ENCODE data around the gene CRTAP. TPM values are rescaled to one million over a fixed set of nuclear protein-coding genes. Genes with fewer than 3 reads are reported as not detected.

Gene CRTAP
- total and polyA plus RNA-seq, 2 experiments from 2014 or later: 71.9 to 210 TPM

DNA sequence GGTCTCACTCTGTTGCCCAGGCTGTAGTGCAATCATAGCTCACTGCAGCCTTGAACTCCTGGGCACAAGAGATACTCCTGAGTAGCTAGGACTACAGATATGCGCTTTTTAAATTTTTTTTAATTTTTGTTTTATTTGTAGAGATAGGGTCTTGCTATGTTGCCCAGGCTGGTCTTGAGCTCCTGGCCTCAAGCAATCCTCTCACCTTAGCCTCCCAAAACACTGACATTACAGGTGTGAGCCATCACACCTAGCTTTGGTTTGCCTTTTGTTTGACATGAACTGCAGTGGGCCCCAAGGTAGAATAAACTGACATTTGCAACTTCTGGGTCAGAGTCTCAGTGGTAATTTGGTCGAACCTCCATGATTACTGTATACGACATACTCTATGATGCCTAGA is 9.0 kb upstream of the CRTAP start:
- Histone ChIP-seq H3K36me3 (ENCODE audit: insufficient read depth) (no peaks in the 10 kb centered on the region), H3K9me2 (ENCODE audit: insufficient read depth) (no peaks in the 10 kb centered on the region; the same call in 1 of the 2 replicates), H2AFZ (no peak overlapping the region), H3K27me3 (ENCODE audit: insufficient read depth) (no peaks in the 10 kb centered on the region), H4K20me1 (replicated peaks; ENCODE audit: insufficient read depth) (no peaks in the 10 kb centered on the region), H3K4me2 (no peak overlapping the region), H3K79me2 (replicated peaks; ENCODE audit: insufficient read depth) (no peaks in the 10 kb centered on the region), H3K4me1 (ENCODE audit: insufficient read depth) (no peaks in the 10 kb centered on the region), H3K4me3 (no peak overlapping the region), H3K27ac (ENCODE audit: low read depth) (no peak overlapping the region), H3F3A (replicated peaks; ENCODE audit: low read depth) (0 out of 2 replicates have a peak, but pooled peaks cover 5% of the 10 kb centered on the region)
- TF ChIP-seq POLR2AphosphoS5 (IDR thresholded peaks at IDR 0.05; ENCODE audit: low read depth): no peak
- TF ChIP-seq, protein P1, sequence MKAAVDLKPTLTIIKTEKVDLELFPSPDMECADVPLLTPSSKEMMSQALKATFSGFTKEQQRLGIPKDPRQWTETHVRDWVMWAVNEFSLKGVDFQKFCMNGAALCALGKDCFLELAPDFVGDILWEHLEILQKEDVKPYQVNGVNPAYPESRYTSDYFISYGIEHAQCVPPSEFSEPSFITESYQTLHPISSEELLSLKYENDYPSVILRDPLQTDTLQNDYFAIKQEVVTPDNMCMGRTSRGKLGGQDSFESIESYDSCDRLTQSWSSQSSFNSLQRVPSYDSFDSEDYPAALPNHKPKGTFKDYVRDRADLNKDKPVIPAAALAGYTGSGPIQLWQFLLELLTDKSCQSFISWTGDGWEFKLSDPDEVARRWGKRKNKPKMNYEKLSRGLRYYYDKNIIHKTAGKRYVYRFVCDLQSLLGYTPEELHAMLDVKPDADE (IDR thresholded peaks at IDR 0.05): no peak
- peaks cover 5% of the 10 kb centered on the region for H3K27me3 Mint-ChIP-seq (ENCODE audit: insufficient read depth, low read depth, poor library complexity)
- no peaks in the 10 kb centered on the region for H3K36me3 Mint-ChIP-seq (ENCODE audit: low read depth)
- H3K4me1 Mint-ChIP-seq: no peaks in the 10 kb centered on the region
- DNase-seq (ENCODE audit: low spot score): no peak
- ATAC-seq: no peak
- H3K27ac Mint-ChIP-seq: no peak overlapping the region
- H3K4me3 Mint-ChIP-seq: no peak overlapping the region
- H3K9me3 Mint-ChIP-seq: no peaks in the 10 kb centered on the region

DNA sequence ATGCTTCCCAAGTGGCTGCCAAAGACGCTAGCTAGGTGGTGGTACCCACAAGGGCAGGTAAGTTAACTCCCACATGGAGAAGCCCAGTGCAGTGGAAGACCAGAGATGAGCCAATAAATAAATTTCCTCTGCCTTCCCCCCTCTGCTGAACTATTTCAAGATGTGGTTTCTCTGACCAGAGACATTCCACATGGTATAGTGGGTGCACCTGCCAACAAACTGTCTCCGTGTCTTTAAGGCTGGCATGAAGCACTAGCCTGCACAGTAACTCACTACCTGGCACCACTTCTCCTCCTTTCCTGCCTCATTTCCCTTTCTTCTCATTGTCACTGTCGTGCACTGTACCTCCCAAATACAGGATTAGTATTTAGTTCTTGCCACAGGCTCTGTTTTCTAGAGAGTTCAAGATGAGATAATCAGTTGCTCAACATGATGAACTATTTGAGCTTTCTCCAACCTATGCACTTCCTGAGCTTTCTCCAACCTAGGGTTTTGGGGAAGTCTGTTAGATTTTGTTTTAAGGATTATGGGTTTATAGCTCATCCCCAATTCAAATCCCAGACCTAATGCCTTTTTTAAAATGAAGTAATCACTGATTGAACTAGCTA is 8.4 kb upstream of the CRTAP start:
- Mint-ChIP-seq H3K27me3 (ENCODE audit: insufficient read depth, low read depth, poor library complexity) (peaks cover 3% of the 10 kb centered on the region), H3K4me3 (no peak overlapping the region), H3K9me3 (no peaks in the 10 kb centered on the region), H3K27ac (no peak overlapping the region), H3K36me3 (ENCODE audit: low read depth) (no peaks in the 10 kb centered on the region), H3K4me1 (no peaks in the 10 kb centered on the region)
- 0 out of 2 replicates have a peak, but pooled peaks cover 2% of the 10 kb centered on the region for H3F3A ChIP-seq (replicated peaks; ENCODE audit: low read depth)
- DNase-seq (ENCODE audit: low spot score) (no peak), ATAC-seq (no peak)
- H2AFZ ChIP-seq: no peak overlapping the region
- H3K79me2 ChIP-seq (replicated peaks; ENCODE audit: insufficient read depth): no peaks in the 10 kb centered on the region
- no peak overlapping the region for H3K4me2 ChIP-seq
- no peak overlapping the region for H3K27ac ChIP-seq (ENCODE audit: low read depth)
- H3K4me3 ChIP-seq: no peak overlapping the region
- no peaks in the 10 kb centered on the region for H3K36me3 ChIP-seq (ENCODE audit: insufficient read depth)
- no peaks in the 10 kb centered on the region for H3K27me3 ChIP-seq (ENCODE audit: insufficient read depth)
- no peaks in the 10 kb centered on the region; the same call in 1 of the 2 replicates for H3K9me2 ChIP-seq (ENCODE audit: insufficient read depth)
- H3K4me1 ChIP-seq (ENCODE audit: insufficient read depth): no peaks in the 10 kb centered on the region
- no peaks in the 10 kb centered on the region for H4K20me1 ChIP-seq (replicated peaks; ENCODE audit: insufficient read depth)
- TF ChIP-seq JUNB (IDR thresholded peaks at IDR 0.05; ENCODE audit: unreplicated experiment) (no peak), EZH2phosphoT487 (IDR thresholded peaks at IDR 0.05; ENCODE audit: unreplicated experiment) (no peak), STAT1 (IDR thresholded peaks at IDR 0.05; ENCODE audit: unreplicated experiment) (no peak), NANOG (IDR thresholded peaks at IDR 0.05; ENCODE audit: borderline replicate concordance) (no peak), ZNF114 (CRISPR knock-in tag; IDR thresholded peaks at IDR 0.05) (no peak), EZH2 (IDR thresholded peaks at IDR 0.05; ENCODE audit: low read depth, unreplicated experiment) (no peak), CREB1 (CRISPR knock-in tag; IDR thresholded peaks at IDR 0.05; ENCODE audit: low read depth) (no peak), ZNF331 (CRISPR knock-in tag; IDR thresholded peaks at IDR 0.05; ENCODE audit: low read depth) (no peak), POLR2AphosphoS5 (IDR thresholded peaks at IDR 0.05; ENCODE audit: low read depth) (no peak)
- TF ChIP-seq, protein P2, sequence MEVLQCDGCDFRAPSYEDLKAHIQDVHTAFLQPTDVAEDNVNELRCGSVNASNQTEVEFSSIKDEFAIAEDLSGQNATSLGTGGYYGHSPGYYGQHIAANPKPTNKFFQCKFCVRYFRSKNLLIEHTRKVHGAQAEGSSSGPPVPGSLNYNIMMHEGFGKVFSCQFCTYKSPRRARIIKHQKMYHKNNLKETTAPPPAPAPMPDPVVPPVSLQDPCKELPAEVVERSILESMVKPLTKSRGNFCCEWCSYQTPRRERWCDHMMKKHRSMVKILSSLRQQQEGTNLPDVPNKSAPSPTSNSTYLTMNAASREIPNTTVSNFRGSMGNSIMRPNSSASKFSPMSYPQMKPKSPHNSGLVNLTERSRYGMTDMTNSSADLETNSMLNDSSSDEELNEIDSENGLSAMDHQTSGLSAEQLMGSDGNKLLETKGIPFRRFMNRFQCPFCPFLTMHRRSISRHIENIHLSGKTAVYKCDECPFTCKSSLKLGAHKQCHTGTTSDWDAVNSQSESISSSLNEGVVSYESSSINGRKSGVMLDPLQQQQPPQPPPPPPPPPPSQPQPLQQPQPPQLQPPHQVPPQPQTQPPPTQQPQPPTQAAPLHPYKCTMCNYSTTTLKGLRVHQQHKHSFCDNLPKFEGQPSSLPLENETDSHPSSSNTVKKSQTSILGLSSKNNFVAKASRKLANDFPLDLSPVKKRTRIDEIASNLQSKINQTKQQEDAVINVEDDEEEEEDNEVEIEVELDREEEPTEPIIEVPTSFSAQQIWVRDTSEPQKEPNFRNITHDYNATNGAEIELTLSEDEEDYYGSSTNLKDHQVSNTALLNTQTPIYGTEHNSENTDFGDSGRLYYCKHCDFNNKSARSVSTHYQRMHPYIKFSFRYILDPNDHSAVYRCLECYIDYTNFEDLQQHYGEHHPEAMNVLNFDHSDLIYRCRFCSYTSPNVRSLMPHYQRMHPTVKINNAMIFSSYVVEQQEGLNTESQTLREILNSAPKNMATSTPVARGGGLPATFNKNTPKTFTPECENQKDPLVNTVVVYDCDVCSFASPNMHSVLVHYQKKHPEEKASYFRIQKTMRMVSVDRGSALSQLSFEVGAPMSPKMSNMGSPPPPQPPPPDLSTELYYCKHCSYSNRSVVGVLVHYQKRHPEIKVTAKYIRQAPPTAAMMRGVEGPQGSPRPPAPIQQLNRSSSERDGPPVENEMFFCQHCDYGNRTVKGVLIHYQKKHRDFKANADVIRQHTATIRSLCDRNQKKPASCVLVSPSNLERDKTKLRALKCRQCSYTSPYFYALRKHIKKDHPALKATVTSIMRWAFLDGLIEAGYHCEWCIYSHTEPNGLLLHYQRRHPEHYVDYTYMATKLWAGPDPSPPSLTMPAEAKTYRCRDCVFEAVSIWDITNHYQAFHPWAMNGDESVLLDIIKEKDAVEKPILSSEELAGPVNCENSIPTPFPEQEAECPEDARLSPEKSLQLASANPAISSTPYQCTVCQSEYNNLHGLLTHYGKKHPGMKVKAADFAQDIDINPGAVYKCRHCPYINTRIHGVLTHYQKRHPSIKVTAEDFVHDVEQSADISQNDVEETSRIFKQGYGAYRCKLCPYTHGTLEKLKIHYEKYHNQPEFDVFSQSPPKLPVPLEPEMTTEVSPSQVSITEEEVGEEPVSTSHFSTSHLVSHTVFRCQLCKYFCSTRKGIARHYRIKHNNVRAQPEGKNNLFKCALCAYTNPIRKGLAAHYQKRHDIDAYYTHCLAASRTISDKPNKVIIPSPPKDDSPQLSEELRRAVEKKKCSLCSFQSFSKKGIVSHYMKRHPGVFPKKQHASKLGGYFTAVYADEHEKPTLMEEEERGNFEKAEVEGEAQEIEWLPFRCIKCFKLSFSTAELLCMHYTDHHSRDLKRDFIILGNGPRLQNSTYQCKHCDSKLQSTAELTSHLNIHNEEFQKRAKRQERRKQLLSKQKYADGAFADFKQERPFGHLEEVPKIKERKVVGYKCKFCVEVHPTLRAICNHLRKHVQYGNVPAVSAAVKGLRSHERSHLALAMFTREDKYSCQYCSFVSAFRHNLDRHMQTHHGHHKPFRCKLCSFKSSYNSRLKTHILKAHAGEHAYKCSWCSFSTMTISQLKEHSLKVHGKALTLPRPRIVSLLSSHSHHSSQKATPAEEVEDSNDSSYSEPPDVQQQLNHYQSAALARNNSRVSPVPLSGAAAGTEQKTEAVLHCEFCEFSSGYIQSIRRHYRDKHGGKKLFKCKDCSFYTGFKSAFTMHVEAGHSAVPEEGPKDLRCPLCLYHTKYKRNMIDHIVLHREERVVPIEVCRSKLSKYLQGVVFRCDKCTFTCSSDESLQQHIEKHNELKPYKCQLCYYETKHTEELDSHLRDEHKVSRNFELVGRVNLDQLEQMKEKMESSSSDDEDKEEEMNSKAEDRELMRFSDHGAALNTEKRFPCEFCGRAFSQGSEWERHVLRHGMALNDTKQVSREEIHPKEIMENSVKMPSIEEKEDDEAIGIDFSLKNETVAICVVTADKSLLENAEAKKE (CRISPR knock-in tag; IDR thresholded peaks at IDR 0.05): no peak
- TF ChIP-seq, protein P3, sequence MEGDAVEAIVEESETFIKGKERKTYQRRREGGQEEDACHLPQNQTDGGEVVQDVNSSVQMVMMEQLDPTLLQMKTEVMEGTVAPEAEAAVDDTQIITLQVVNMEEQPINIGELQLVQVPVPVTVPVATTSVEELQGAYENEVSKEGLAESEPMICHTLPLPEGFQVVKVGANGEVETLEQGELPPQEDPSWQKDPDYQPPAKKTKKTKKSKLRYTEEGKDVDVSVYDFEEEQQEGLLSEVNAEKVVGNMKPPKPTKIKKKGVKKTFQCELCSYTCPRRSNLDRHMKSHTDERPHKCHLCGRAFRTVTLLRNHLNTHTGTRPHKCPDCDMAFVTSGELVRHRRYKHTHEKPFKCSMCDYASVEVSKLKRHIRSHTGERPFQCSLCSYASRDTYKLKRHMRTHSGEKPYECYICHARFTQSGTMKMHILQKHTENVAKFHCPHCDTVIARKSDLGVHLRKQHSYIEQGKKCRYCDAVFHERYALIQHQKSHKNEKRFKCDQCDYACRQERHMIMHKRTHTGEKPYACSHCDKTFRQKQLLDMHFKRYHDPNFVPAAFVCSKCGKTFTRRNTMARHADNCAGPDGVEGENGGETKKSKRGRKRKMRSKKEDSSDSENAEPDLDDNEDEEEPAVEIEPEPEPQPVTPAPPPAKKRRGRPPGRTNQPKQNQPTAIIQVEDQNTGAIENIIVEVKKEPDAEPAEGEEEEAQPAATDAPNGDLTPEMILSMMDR (conservative IDR thresholded peaks at IDR 0.05; ENCODE audit: low read depth in 2 of 2): no peak
- TF ChIP-seq, protein P1 (IDR thresholded peaks at IDR 0.05): no peak
